Immature natural killer cell (primary cell): ENCODE measurements around the gene BARD1. TPM values are rescaled to one million over a fixed set of nuclear protein-coding genes. Genes with fewer than 3 reads are reported as not detected.
"Not testable (repeated sequence)": the region's sequence is repeated elsewhere in the genome, so short reads cannot be mapped to it uniquely, and the experiment has no call there.

Experiments
- DNase-seq, 3 donors: peaks; one replicate each; pipeline ENCODE4 v3.0.0; 2022; ENCODE audit warnings: mixed read lengths in 1 of 3
- H3K27ac Mint-ChIP-seq, 6 donors: one replicate each; pipeline ENCODE4 v1.8.0; 2020; ENCODE audit warnings: mixed read lengths in 6 of 6, mild to moderate bottlenecking in 5 of 6, inconsistent platforms in 4 of 6, moderate library complexity in 3 of 6
- H3K27me3 Mint-ChIP-seq, 3 donors: one replicate each; pipeline ENCODE4 v1.8.0; 2020 to 2021; ENCODE audit warnings: low read depth in 3 of 3, mild to moderate bottlenecking in 3 of 3, mixed read lengths in 3 of 3, moderate library complexity in 3 of 3, inconsistent platforms in 1 of 3
- H3K36me3 Mint-ChIP-seq, 3 donors: one replicate each; pipeline ENCODE4 v1.8.0; 2020; ENCODE audit warnings: mixed read lengths in 3 of 3, inconsistent platforms in 2 of 3, mild to moderate bottlenecking in 2 of 3
- H3K4me1 Mint-ChIP-seq, 2 donors: one replicate each; pipeline ENCODE4 v1.8.0; 2020; ENCODE audit warnings: inconsistent platforms in 2 of 2, mild to moderate bottlenecking in 2 of 2, mixed read lengths in 2 of 2, moderate library complexity in 1 of 2
- H3K4me3 Mint-ChIP-seq, 5 donors: one replicate each; pipeline ENCODE4 v1.8.0; 2020; ENCODE audit warnings: mild to moderate bottlenecking in 5 of 5, mixed read lengths in 5 of 5, inconsistent platforms in 3 of 5, moderate library complexity in 3 of 5
- H3K9me3 Mint-ChIP-seq, 6 donors: one replicate each; pipeline ENCODE4 v1.8.0; 2020; ENCODE audit warnings: mild to moderate bottlenecking in 6 of 6, mixed read lengths in 6 of 6, inconsistent platforms in 4 of 6, moderate library complexity in 3 of 6
- polyA plus RNA-seq, 3 donors: library from polyadenylated mRNA; unstranded; fragments of 300-500 nt; fragmentation: Illumina TruSeq; gene quantifications; one replicate each; pipeline ENCODE4 v1.2.3, GENCODE V29; 2021

Gene BARD1
- polyA plus RNA-seq, 3 donors from 2014 or later, result 6.8 to 10.3 (median 9.4) TPM

DNA sequence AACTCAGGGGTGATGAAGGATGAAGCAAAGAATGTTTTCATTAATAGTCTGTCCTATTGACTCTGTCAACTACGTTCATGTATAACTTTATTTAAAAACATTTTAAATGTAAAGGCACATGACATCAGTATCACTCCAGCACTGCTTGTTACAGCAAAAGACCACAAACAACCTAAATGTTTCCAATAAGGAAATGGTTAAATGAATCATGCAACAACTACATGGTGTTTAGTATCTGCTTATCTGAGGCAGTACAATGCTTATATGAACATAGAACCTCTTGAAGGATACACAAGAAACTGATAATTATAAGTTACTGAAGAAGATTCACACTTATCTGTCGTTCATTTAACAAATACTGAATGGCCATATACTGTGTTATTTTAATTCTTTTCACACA lies 8.4 kb downstream of the BARD1 start:
- H3K27me3 Mint-ChIP-seq, result no peaks in the 10 kb centered on the region
- H3K4me3 Mint-ChIP-seq, result no peak overlapping the region
- no peaks in the 10 kb centered on the region for H3K36me3 Mint-ChIP-seq

DNA sequence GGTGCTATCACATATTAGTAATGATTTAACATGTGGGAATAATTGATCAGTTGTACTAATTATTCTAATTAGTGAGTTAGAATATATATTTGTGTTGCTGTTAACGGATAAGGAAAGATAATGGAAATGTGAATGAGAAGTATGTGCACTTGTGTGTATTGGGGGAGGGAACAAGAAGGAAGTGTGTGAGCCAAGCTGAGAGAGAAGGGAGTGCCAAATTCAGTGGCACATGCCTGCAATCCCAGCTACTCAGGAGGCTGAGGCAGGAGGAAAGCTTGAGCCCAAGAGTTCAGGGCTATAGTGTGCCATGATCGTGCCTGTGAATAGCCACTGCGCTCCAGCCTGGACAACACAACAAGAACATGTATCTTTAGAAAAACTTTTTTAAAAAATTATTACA lies 9.3 kb downstream of the BARD1 start:
- no peak overlapping the region for H3K4me3 Mint-ChIP-seq
- peaks cover 2 to 4% (median 3%) of the 10 kb centered on the region in 3 donors for H3K36me3 Mint-ChIP-seq
- H3K9me3 Mint-ChIP-seq, result no peaks in the 10 kb centered on the region
- no peaks in the 10 kb centered on the region for H3K27me3 Mint-ChIP-seq
- DNase-seq, result no peak
- H3K4me1 Mint-ChIP-seq, result peaks cover 0 to 6% of the 10 kb centered on the region in 2 donors
- H3K27ac Mint-ChIP-seq, result no peak overlapping the region

More for the DNA sequence above, 8.4 kb downstream of the BARD1 start:
- peaks cover 0 to 10% of the 10 kb centered on the region in 2 donors for H3K4me1 Mint-ChIP-seq
- no peak for DNase-seq
- H3K9me3 Mint-ChIP-seq, result no peaks in the 10 kb centered on the region
- H3K27ac Mint-ChIP-seq, result peak overlapping the region in 1 of 6 donors; percentile 13

DNA sequence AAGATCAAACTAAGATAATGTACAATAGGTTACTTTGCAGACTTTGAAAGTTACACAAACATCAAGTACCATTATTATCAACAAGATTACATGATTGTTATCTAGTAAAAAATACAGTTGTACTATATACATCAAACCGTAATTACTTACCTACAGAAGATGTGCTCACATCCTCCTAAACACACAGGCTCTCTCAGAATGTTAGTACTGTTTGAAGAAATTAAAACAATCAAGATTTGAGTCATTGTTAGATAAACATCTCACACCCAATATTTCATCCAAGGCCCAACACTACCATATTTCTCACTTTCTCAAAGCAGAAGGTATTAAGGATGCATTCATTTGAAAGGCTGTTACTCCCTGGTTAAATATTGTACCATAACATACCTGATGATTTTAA lies 12.6 kb downstream of the BARD1 start:
- H3K9me3 Mint-ChIP-seq, result no peaks in the 10 kb centered on the region
- H3K36me3 Mint-ChIP-seq, result peaks cover 8 to 12% (median 11%) of the 10 kb centered on the region in 3 donors
- DNase-seq, result no peak
- H3K27me3 Mint-ChIP-seq, result no peaks in the 10 kb centered on the region
- H3K4me3 Mint-ChIP-seq, result no peak overlapping the region
- H3K4me1 Mint-ChIP-seq, result peaks cover 0 to 6% of the 10 kb centered on the region in 2 donors
- H3K27ac Mint-ChIP-seq, result no peak overlapping the region

DNA sequence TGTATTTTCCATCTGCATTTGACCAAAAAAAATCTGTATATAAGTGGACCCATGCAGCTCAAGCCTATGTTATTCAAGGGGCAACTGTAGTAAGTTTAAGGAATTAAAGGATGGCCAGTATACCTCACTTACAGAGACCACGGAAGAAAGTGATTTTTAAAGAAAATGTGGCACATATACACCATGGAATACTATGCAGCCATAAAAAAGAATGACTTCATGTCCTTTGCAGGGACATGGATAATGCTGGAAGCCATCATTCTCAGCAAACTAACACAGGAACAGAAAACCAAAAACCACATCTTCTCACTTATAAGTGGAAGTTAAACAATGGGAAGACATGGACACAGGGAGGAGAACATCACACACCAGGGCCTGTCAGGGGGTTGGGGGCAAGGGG lies 26.3 kb downstream of the BARD1 start:
- not testable (repeated sequence) for H3K27me3 Mint-ChIP-seq, H3K9me3 Mint-ChIP-seq, H3K27ac Mint-ChIP-seq, DNase-seq, H3K4me1 Mint-ChIP-seq, H3K4me3 Mint-ChIP-seq
- peaks cover 49 to 53% (median 52%) of the 10 kb centered on the region in 3 donors for H3K36me3 Mint-ChIP-seq

DNA sequence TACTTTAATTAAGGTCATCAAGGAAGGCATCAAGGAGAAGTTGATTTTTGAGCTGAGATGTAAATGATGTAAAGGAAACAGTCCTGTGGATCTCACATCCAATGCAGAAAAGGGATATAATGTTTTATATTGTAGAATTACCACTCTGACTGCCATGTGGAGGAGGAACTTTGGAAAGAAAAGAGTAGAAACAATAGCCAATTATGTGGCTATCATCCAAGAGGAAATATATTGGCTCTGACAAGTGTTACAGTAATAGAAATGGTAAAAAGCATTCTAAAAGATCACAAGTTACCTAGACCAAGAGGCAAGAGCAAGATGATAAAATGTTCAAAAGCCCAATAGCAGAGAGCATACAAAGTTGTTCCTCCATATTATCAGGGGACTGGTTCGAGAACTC lies 26.8 kb downstream of the BARD1 start:
- H3K4me3 Mint-ChIP-seq, result no peak overlapping the region
- H3K4me1 Mint-ChIP-seq, result peaks cover 0 to 2% of the 10 kb centered on the region in 2 donors
- no peak overlapping the region for H3K27ac Mint-ChIP-seq
- H3K36me3 Mint-ChIP-seq, result peaks cover 49 to 53% (median 52%) of the 10 kb centered on the region in 3 donors
- no peaks in the 10 kb centered on the region for H3K27me3 Mint-ChIP-seq
- peaks cover 0 to 7% (median under 1%) of the 10 kb centered on the region in 6 donors for H3K9me3 Mint-ChIP-seq
- no peak for DNase-seq

DNA sequence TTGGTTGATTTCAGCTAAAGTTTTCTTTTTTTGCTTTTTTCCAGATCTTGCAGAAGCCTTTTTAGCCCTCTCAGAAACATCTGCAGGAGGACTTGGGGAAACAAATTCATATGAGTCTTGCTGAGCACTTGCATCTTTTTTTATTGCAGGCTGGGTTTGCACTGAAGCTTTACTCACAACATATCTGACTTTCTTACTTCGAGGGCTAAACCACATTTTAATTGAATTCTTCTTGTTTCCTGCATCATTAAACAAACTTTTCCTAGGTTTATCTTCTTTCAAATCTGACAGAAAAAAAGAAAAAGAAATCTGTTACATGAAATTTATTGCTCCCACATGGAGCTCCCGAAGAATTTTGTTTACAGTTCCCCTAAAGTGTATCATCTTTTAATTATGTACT lies 28.3 kb downstream of the BARD1 start:
- Mint-ChIP-seq H3K9me3 (peaks cover 0 to 7% (median under 1%) of the 10 kb centered on the region in 6 donors), H3K36me3 (peaks cover 52 to 58% (median 57%) of the 10 kb centered on the region in 3 donors), H3K27ac (no peak overlapping the region), H3K4me3 (no peak overlapping the region), H3K27me3 (no peaks in the 10 kb centered on the region), H3K4me1 (peaks cover 0 to 2% of the 10 kb centered on the region in 2 donors)
- DNase-seq, result no peak

DNA sequence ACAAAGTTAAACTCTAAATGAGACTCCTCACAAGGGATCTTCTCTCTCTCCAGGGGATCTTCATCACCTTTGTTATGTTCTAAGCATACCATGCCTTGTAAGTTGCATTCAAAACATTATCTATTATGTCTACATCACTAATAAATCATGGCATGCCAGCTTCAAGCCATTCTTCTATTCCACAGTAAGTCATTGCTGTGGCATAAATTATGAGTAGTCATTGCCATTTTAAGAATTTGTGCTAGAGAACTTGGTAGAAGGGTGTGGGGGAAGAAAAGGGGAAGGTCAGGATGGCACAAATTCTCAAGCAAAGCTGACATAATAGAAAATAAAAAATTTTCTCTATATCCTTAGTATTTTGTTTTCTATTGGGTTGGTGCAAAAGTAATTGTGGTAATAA lies 33.5 kb downstream of the BARD1 start:
- H3K4me3 Mint-ChIP-seq, result no peak overlapping the region
- no peak overlapping the region for H3K27ac Mint-ChIP-seq
- no peak for DNase-seq
- H3K4me1 Mint-ChIP-seq, result no peaks in the 10 kb centered on the region
- no peaks in the 10 kb centered on the region for H3K9me3 Mint-ChIP-seq
- peaks cover 37 to 41% (median 39%) of the 10 kb centered on the region in 3 donors for H3K36me3 Mint-ChIP-seq
- H3K27me3 Mint-ChIP-seq, result no peaks in the 10 kb centered on the region

DNA sequence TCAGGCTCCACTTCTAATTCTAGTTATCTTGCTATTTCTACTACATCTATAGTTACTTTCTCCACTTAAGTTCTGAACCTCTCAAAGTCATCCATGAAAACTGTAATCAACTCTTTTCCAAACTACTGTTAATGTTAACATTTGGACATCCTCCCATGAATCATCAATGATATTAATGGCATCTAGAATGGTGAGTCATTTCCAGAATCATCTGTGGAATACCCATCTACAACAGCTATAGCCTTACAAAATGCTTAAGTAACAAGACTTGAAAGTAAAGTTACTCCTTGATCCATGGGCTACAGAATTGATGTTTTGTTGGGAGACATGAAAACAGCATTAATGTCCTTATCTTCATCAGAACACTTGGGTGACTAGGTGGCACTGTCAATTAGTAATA lies 35.4 kb downstream of the BARD1 start:
- Mint-ChIP-seq H3K27ac (no peak overlapping the region), H3K4me3 (no peak overlapping the region), H3K36me3 (peaks cover 19 to 26% (median 23%) of the 10 kb centered on the region in 3 donors), H3K4me1 (no peaks in the 10 kb centered on the region), H3K9me3 (no peaks in the 10 kb centered on the region), H3K27me3 (no peaks in the 10 kb centered on the region)
- DNase-seq, result no peak

DNA sequence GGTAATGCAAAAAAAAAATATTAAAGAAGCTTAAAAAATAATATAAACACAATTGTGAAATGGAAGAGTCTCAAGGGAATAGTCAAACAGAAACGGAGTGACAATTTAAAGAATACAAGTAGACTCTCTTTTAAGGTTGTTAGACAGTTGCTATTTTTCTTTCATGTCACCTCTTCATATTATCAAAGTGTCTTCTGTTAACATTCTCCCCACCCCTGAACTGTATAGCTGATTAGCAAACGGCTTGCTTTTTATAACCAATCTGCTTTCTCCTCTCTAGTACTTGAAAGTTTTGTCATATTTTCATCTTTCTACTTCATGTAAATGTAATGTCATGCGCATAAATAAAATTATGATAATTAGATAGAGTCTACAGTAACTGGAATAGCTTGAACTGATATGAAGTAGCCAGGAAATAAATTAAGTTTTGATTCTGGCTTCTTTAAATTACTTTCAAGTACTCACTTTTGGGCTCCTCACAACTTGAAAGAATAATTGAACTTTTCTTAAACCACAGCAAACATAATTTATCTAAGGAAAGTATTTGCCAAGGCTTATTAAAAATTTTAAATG lies 37.0 kb downstream of the BARD1 start:
- DNase-seq, result no peak
- Mint-ChIP-seq H3K36me3 (peaks cover 24 to 37% (median 27%) of the 10 kb centered on the region in 3 donors), H3K9me3 (no peaks in the 10 kb centered on the region), H3K27ac (no peak overlapping the region), H3K4me3 (no peak overlapping the region), H3K4me1 (no peaks in the 10 kb centered on the region), H3K27me3 (no peaks in the 10 kb centered on the region)

DNA sequence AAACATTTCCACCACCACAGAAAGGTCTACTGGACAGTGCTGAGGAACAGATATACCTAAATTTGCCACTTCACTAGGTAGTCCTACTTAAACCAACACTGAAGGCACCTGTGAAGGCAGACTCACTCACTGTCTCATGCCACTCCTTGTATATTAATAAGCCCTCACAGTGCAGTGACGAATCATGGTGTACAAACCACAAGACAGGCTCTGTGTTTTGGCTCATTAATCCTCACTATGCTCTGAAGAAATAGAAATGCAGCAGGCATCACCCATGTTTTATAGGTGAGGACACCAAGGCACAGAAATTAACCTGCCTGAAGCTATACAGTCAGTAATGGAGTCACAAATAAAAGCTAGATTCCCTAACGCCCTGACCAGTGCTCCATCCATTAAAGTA lies 44.3 kb downstream of the BARD1 start:
- Mint-ChIP-seq H3K36me3 (peaks cover 33 to 38% (median 36%) of the 10 kb centered on the region in 3 donors), H3K9me3 (no peaks in the 10 kb centered on the region), H3K27ac (no peak overlapping the region), H3K4me3 (no peak overlapping the region), H3K4me1 (no peaks in the 10 kb centered on the region), H3K27me3 (no peaks in the 10 kb centered on the region)
- DNase-seq, result no peak

DNA sequence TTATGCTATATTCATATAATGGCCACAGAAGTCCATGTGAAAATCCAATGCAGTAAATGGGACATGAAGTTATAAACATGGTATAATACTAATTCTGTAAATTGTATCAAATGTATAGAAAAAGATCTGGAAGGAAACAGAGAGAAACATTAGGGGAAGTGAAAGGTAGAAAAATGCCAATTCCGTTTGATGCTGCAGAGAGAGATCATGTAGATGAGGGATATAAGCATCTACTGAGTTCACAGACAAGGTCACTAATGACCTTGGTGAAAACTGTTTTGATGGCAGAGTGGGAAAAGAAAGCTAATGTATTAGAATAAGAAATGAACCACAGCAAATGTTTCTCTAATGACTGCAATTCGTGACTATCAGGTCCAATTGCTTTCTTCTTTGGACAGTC lies 56.0 kb downstream of the BARD1 start:
- no peak for DNase-seq
- no peaks in the 10 kb centered on the region for H3K9me3 Mint-ChIP-seq

DNA sequence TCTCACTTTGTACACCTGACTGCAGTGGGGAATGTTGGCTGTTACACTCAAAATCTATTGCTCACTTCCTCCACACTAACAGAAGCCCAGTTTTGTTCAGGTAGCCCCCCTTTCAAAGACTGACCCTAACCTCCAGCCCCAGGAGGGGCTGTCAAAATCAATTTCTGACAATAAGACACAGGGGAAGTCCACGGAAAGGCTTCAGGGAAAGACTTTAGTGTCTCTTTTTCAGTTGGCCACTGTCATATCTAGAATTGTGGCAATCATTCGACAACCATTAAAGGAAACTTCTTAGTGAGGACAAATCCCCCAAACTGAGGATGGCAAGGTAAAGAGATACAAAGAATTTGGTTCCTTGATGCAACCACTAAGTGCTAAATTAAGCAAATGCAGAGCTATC lies 59.0 kb downstream of the BARD1 start:
- H3K4me1 Mint-ChIP-seq, result peaks cover 0 to 2% of the 10 kb centered on the region in 2 donors

More for the DNA sequence above, 56.0 kb downstream of the BARD1 start:
- Mint-ChIP-seq H3K4me3 (no peak overlapping the region), H3K4me1 (no peaks in the 10 kb centered on the region), H3K36me3 (peaks cover 10 to 30% (median 28%) of the 10 kb centered on the region in 3 donors), H3K27ac (no peak overlapping the region), H3K27me3 (no peaks in the 10 kb centered on the region)

DNA sequence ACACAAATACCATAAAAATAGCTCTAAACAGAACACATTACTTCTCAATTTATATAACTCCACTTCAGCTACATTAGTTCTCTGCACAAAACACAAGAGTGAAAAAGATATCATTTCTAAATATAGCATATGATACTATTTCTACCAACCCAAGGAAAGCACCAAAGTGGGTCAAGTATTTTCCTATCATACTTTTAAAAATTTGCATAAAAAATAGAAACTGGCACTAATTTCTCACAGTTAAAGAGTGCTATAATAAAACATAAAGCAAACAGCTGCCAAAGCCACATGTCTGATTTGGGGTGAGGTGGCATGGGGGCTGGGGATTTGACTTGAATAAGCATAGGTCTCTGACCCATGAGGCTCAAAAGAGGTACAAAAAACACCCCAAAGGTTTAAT lies 61.5 kb downstream of the BARD1 start:
- Mint-ChIP-seq H3K4me1 (peaks cover 0 to 2% of the 10 kb centered on the region in 2 donors), H3K9me3 (no peaks in the 10 kb centered on the region), H3K36me3 (peaks cover 15 to 41% (median 35%) of the 10 kb centered on the region in 3 donors), H3K27me3 (no peaks in the 10 kb centered on the region), H3K27ac (no peak overlapping the region), H3K4me3 (no peak overlapping the region)
- no peak for DNase-seq

More for the DNA sequence above, 59.0 kb downstream of the BARD1 start:
- Mint-ChIP-seq H3K9me3 (no peaks in the 10 kb centered on the region), H3K36me3 (peaks cover 7 to 25% (median 24%) of the 10 kb centered on the region in 3 donors), H3K27ac (peak overlapping the region in 2 of 6 donors; percentile 1 to 26), H3K27me3 (no peaks in the 10 kb centered on the region), H3K4me3 (no peak overlapping the region)
- DNase-seq, result no peak

DNA sequence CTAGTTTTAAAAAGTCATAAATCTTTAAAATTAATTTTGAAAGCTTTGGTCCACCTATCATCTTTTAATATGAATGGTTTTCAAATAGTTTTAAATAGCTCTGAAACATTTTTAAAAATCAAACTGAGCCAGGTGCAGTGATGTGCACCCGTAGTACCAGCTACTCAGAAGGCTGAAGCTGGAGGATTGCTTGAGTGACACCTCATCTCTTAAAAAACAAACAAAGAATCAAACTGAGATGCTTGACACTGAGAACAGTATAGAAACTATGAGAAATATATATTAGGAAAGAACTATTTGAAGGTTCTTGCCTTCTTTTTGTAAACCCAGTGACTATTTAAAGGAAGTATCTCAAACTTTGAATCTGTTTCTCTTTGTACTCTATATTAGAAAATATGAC lies 67.4 kb downstream of the BARD1 start:
- Mint-ChIP-seq H3K27ac (no peak overlapping the region), H3K27me3 (no peaks in the 10 kb centered on the region)

DNA sequence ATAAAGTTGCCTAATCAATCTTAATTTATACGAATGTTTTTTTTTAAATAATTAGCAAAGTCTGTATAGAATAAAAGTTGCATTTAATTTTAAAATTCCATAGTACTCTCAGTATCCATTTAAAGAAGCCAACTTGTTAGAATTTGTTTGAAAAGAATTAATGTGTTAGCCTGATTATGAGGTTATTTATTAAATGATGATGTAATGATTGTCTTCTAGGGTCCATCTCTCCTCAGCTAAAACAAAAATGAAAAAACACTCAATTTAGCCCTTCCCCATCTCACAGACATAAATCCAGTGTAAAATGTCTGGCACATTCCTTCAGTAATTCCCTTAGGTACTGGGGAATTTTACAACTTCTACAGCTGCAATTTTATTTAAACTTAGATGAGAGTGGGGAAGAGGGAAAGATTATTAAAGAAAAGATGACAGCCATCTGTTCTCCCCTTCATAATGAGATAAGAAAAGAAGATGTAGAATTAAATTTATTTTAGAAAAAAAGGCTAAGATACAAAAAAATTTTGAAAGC lies 68.6 kb downstream of the BARD1 start:
- no peaks in the 10 kb centered on the region for H3K9me3 Mint-ChIP-seq
- H3K4me1 Mint-ChIP-seq, result no peaks in the 10 kb centered on the region
- H3K27me3 Mint-ChIP-seq, result no peaks in the 10 kb centered on the region
- H3K4me3 Mint-ChIP-seq, result no peak overlapping the region
- DNase-seq, result no peak
- H3K36me3 Mint-ChIP-seq, result peaks cover 9 to 41% (median 31%) of the 10 kb centered on the region in 3 donors
- no peak overlapping the region for H3K27ac Mint-ChIP-seq

More for the DNA sequence above, 67.4 kb downstream of the BARD1 start:
- H3K4me3 Mint-ChIP-seq, result no peak overlapping the region
- no peaks in the 10 kb centered on the region for H3K4me1 Mint-ChIP-seq
- DNase-seq, result no peak
- H3K9me3 Mint-ChIP-seq, result no peaks in the 10 kb centered on the region
- peaks cover 15 to 41% (median 40%) of the 10 kb centered on the region in 3 donors for H3K36me3 Mint-ChIP-seq
